Smooth muscle cell (in vitro differentiated cells): ENCODE results near the gene RAPGEF1. TPM values are rescaled to one million over a fixed set of nuclear protein-coding genes. Genes with fewer than 3 reads are reported as not detected.

Source experiments
- DNase-seq: peaks from one replicate; lab custom pipeline; 2025; ENCODE audit not compliant: unreplicated experiment; lab: John Stamatoyannopoulos, UW
- H2AFZ ChIP-seq: fragments of 200-600 bp; sonication (generic); 2 replicates; pipeline ENCODE4 v1.6.0; 2016; ENCODE audit warnings: antibody characterized with exemption, low read depth, mild to moderate bottlenecking
- H3F3A ChIP-seq: fragments of 200-600 bp; sonication (generic); 2 replicates; pipeline ENCODE4 v1.6.0; 2017; ENCODE audit warnings: antibody characterized with exemption, low read depth
- H3K27ac ChIP-seq: fragments of 200-600 bp; sonication (generic); 2 replicates; pipeline ENCODE4 v1.5.1; 2016; ENCODE audit warnings: low read depth, mild to moderate bottlenecking
- H3K27me3 ChIP-seq: fragments of 200-600 bp; sonication (generic); 2 replicates; pipeline ENCODE4 v1.6.1; 2016; ENCODE audit warnings: low read depth, mild to moderate bottlenecking
- H3K36me3 ChIP-seq: fragments of 200-600 bp; sonication (generic); 2 replicates; pipeline ENCODE4 v1.5.1; 2016; ENCODE audit warnings: low read depth
- H3K4me1 ChIP-seq: fragments of 200-600 bp; sonication (generic); 2 replicates; pipeline ENCODE4 v1.5.1; 2016; ENCODE audit warnings: low read depth
- H3K4me2 ChIP-seq: fragments of 200-600 bp; sonication (generic); 2 replicates; pipeline ENCODE4 v1.6.0; 2016; ENCODE audit warnings: mild to moderate bottlenecking
- H3K4me3 ChIP-seq: fragments of 200-600 bp; sonication (generic); 2 replicates; pipeline ENCODE4 v1.5.1; 2016; ENCODE audit warnings: mild to moderate bottlenecking
- H3K79me2 ChIP-seq: fragments of 200-600 bp; sonication (generic); 2 replicates; pipeline ENCODE4 v1.6.0; 2016; ENCODE audit warnings: low read depth, mild to moderate bottlenecking
- H3K9ac ChIP-seq: fragments of 200-600 bp; sonication (generic); 2 replicates; pipeline ENCODE4 v1.6.0; 2016; ENCODE audit warnings: low read depth
- H3K9me3 ChIP-seq: fragments of 200-600 bp; sonication (generic); replicated peaks from 2 replicates; pipeline ENCODE4 v1.5.1; 2016; ENCODE audit warnings: low read depth
- H4K20me1 ChIP-seq: fragments of 200-600 bp; sonication (generic); 2 replicates; pipeline ENCODE4 v1.6.0; 2016; ENCODE audit warnings: low read depth
- WGBS: methylation state at CpG from one replicate; pipeline ENCODE4 v1.1.7; 2016; ENCODE audit warnings: low lambda C conversion rate; 5-methylcytosine and 5-hydroxymethylcytosine counted together
- polyA plus RNA-seq: library from polyadenylated mRNA; unstranded; fragments of >200 nt; fragmentation: Nextera tagmentation; extraction: Ambion mirVana; gene quantifications from 2 replicates; pipeline ENCODE4 v1.2.1, GENCODE V29; 2016
- total RNA-seq: library from RNA; depleted of rRNA; stranded (reverse); fragments of >200 nt; gene quantifications from 2 replicates; pipeline ENCODE4 v1.2.3, GENCODE V29; 2014
- TF ChIP-seq, protein P1 (sequence below): fragments of 200-600 bp; sonication (generic); IDR thresholded peaks from 2 replicates; pipeline ENCODE4 v1.5.1; 2017; ENCODE audit warnings: borderline replicate concordance, mild to moderate bottlenecking, antibody characterized with exemption; ENCODE audit not compliant: insufficient read depth, poor library complexity, severe bottlenecking

Gene RAPGEF1
- total and polyA plus RNA-seq, 2 experiments from 2014 or later, result 16.4 to 17.8 TPM

DNA sequence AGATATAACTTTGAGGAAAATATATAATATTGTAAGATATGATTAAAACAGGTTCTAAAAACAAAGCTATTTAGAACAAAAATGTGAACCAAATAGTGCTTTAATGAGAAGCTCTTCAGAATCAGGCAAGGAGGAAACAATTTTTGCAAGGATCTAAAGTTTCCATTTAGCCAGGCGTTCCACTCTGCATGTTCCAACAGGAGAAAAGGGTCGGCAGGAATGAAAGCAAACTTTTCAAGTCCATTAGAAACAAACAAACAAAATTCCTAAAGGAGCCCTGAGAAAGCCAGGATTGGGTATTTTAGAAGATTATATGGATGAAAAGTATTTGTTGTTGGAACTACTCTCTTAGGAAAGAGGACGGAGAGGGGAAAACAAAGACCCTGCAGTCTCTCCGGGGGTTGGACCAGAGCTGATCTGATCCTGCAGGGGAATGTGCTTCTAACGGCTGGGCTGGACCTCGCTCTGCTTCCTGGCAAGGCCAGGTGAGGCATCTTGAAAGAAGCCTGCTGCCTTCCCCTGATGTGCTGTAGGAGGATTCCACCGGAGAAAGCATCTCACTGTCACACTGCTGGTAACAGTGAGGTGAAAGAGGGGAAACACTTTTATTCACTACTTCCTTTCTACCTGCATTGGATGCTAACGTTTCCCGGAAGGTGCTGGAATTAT, 100.0 kb downstream of the RAPGEF1 start:
- Histone ChIP-seq H3K79me2 (no peaks in the 10 kb centered on the region), H2AFZ (no peak overlapping the region), H3K36me3 (no peaks in the 10 kb centered on the region), H4K20me1 (peaks cover 5% of the 10 kb centered on the region), H3K4me1 (peaks cover 25% of the 10 kb centered on the region), H3K27ac (peak overlapping the region; percentile 9), H3K27me3 (no peaks in the 10 kb centered on the region), H3K4me3 (no peak overlapping the region), H3K4me2 (no peak overlapping the region), H3K9me3 (no peaks in the 10 kb centered on the region), H3K9ac (no peak overlapping the region), H3F3A (peaks cover 8% of the 10 kb centered on the region)
- no peak for DNase-seq
- TF ChIP-seq, protein P1, sequence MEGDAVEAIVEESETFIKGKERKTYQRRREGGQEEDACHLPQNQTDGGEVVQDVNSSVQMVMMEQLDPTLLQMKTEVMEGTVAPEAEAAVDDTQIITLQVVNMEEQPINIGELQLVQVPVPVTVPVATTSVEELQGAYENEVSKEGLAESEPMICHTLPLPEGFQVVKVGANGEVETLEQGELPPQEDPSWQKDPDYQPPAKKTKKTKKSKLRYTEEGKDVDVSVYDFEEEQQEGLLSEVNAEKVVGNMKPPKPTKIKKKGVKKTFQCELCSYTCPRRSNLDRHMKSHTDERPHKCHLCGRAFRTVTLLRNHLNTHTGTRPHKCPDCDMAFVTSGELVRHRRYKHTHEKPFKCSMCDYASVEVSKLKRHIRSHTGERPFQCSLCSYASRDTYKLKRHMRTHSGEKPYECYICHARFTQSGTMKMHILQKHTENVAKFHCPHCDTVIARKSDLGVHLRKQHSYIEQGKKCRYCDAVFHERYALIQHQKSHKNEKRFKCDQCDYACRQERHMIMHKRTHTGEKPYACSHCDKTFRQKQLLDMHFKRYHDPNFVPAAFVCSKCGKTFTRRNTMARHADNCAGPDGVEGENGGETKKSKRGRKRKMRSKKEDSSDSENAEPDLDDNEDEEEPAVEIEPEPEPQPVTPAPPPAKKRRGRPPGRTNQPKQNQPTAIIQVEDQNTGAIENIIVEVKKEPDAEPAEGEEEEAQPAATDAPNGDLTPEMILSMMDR, result no peak
- 75% methylated on average over 9 of the region's 9 CpGs for WGBS

DNA sequence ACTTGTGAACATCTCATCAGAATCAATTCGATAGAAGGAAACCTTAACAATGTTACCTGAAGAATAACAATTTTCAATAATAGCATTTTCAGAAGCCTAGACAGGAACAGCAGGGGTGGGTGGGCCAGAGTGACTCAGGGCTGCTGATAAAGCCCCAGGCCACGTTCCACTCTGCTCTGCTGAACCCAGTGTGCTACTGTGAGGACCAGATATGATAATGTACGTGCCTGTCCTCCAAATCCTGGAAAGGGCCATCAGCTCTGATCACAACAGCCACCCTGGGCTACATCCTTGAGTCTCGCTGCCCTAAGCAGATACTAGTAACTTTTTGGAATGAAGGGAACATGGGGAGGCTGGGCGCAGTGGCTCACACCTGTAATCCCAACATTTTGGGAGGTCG, 103.3 kb downstream of the RAPGEF1 start:
- DNase-seq, result no peak
- WGBS, result 64% methylated on average over 6 of the region's 6 CpGs
- H3K9me3 ChIP-seq, result no peaks in the 10 kb centered on the region
- TF ChIP-seq, protein P1, result no peak
- H3K9ac ChIP-seq, result peak overlapping the region; percentile 53
- H3K27me3 ChIP-seq, result no peaks in the 10 kb centered on the region
- no peak overlapping the region for H2AFZ ChIP-seq
- no peaks in the 10 kb centered on the region for H3K36me3 ChIP-seq
- H3K4me2 ChIP-seq, result no peak overlapping the region
- H3K27ac ChIP-seq, result peak overlapping the region; percentile 94
- H3F3A ChIP-seq, result peaks cover 8% of the 10 kb centered on the region
- H3K79me2 ChIP-seq, result no peaks in the 10 kb centered on the region
- H4K20me1 ChIP-seq, result no peaks in the 10 kb centered on the region
- peaks cover 14% of the 10 kb centered on the region for H3K4me1 ChIP-seq
- H3K4me3 ChIP-seq, result no peak overlapping the region

DNA sequence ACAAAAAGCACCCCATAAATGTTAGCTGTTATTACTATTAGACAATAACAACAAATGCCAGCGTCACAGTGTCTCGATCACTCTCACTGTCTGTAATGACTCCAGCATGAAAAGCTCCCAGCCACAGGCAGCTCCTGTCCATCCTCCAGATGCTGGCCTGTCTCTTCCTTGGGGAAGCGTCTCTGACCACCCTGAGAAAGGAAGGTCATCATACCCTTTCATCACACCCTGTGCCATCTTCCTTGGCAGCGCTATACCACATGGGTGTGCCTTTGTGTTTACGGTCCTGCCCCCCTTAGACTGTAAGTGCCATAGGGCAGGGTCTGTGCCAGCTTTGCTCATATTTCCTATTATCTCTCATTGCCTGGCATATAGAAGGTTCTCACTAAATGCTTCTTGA, 104.0 kb downstream of the RAPGEF1 start:
- no peaks in the 10 kb centered on the region for H3K27me3 ChIP-seq
- H3K9ac ChIP-seq, result peak overlapping the region; percentile 53
- peaks cover 8% of the 10 kb centered on the region for H3F3A ChIP-seq
- TF ChIP-seq, protein P1, result no peak
- 80% methylated on average over 5 of the region's 5 CpGs for WGBS
- no peak overlapping the region for H3K4me2 ChIP-seq
- H3K9me3 ChIP-seq, result no peaks in the 10 kb centered on the region
- no peaks in the 10 kb centered on the region for H4K20me1 ChIP-seq
- no peak overlapping the region for H3K4me3 ChIP-seq
- no peaks in the 10 kb centered on the region for H3K36me3 ChIP-seq
- no peaks in the 10 kb centered on the region for H3K79me2 ChIP-seq
- H2AFZ ChIP-seq, result no peak overlapping the region
- H3K27ac ChIP-seq, result peak overlapping the region; percentile 94
- DNase-seq, result no peak
- peaks cover 14% of the 10 kb centered on the region for H3K4me1 ChIP-seq

DNA sequence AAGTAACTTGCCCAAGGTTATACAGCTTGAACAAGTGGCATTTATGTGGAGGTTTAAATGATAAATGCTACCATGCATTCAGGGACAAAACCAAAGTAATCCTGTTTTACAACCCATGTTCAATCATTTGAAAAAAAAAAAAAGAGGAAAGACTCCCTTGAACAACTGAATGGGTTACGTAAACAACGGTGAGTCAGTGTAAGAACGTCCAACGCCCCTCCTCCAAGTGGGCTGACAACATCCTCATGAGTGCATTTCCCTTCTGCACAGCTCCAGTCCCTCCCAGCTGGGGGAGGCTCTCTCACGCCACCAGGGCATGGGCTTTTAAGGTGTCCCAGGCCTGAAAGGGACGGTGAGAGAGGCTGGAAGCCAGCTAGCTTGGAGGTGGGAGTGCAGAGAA, 104.6 kb downstream of the RAPGEF1 start:
- Histone ChIP-seq H3K27ac (peak overlapping the region; percentile 94), H3K4me2 (peak overlapping the region; percentile 71), H3K9me3 (no peaks in the 10 kb centered on the region), H3K79me2 (no peaks in the 10 kb centered on the region), H2AFZ (no peak overlapping the region), H3K4me3 (no peak overlapping the region), H3K27me3 (no peaks in the 10 kb centered on the region), H3K36me3 (no peaks in the 10 kb centered on the region), H3F3A (peaks cover 8% of the 10 kb centered on the region), H4K20me1 (no peaks in the 10 kb centered on the region), H3K9ac (peak overlapping the region; percentile 82), H3K4me1 (peaks cover 13% of the 10 kb centered on the region)
- under 1% methylated on average over 6 of the region's 6 CpGs for WGBS
- TF ChIP-seq, protein P1, result no peak
- DNase-seq, result peak; percentile 36
